SK-N-MC (cell line): ENCODE results near the gene COPB1.

Source experiments
- EZH2 ChIP-seq: fragments of 200-600 bp; sonication (generic); IDR thresholded peaks from one replicate; pipeline ENCODE4 v1.6.1; 2017; ENCODE audit warnings: antibody characterized with exemption
- POLR2AphosphoS5 ChIP-seq: IDR thresholded peaks from 2 replicates; pipeline ENCODE4 v1.6.1; 2012; ENCODE audit warnings: mild to moderate bottlenecking, low read depth, low read length, borderline replicate concordance

GRCh38 chr11:14539982-14540421 is 40.4 kb upstream of the COPB1 start:
- no peak for TF ChIP-seq EZH2
- no peak for TF ChIP-seq POLR2AphosphoS5
